Activated T-cell treated with anti-CD3 and anti-CD28 coated beads, Interleukin-2, amount 50 U/mL, for 72 hours (primary cell): ENCODE data around the gene PANK4. TPM values are rescaled to one million over a fixed set of nuclear protein-coding genes. Genes with fewer than 3 reads are reported as not detected.
A peak's percentile ranks its signal among the peaks of the same experiment; 100 is the strongest.

Source experiments
- ATAC-seq, 2 donors: fragments of 150-1000 bp; cut with Tn5 transposase; replicated peaks in 1 of 2; 2 replicates each; pipeline ENCODE4 v1.10.0; 2021; ENCODE audit warnings: moderate library complexity in 2 of 2, mild to moderate bottlenecking in 1 of 2
- DNase-seq, 2 donors: peaks; one replicate each; pipeline ENCODE4 v3.0.0; 2021 to 2022; ENCODE audit warnings: mixed read lengths in 1 of 2
- H3K27ac Mint-ChIP-seq: one replicate; pipeline ENCODE4 v1.8.0; 2022; ENCODE audit warnings: mild to moderate bottlenecking, moderate library complexity, mixed read lengths
- H3K27me3 Mint-ChIP-seq: one replicate; pipeline ENCODE4 v1.8.0; 2022; ENCODE audit warnings: low read depth, mixed read lengths
- H3K36me3 Mint-ChIP-seq, 2 donors: one replicate each; pipeline ENCODE4 v1.8.0; 2022; ENCODE audit warnings: mixed read lengths in 2 of 2, mild to moderate bottlenecking in 1 of 2; ENCODE audit not compliant: insufficient read depth in 2 of 2
- H3K4me1 Mint-ChIP-seq: one replicate; pipeline ENCODE4 v1.8.0; 2022; ENCODE audit warnings: low read depth, mixed read lengths
- H3K4me3 Mint-ChIP-seq, 2 donors: one replicate each; pipeline ENCODE4 v1.8.0; 2022; ENCODE audit warnings: mild to moderate bottlenecking in 2 of 2, mixed read lengths in 2 of 2, moderate library complexity in 2 of 2
- H3K9me3 Mint-ChIP-seq, 2 donors: one replicate each; pipeline ENCODE4 v1.8.0; 2022; ENCODE audit warnings: mixed read lengths in 2 of 2
- total RNA-seq, 2 donors: library from RNA; stranded (reverse); gene quantifications; one replicate each; pipeline ENCODE4 v1.2.3, GENCODE V29; 2022

The PANK4 gene
- total RNA-seq, 2 donors from 2014 or later = 44.6 to 49.7 TPM

DNA sequence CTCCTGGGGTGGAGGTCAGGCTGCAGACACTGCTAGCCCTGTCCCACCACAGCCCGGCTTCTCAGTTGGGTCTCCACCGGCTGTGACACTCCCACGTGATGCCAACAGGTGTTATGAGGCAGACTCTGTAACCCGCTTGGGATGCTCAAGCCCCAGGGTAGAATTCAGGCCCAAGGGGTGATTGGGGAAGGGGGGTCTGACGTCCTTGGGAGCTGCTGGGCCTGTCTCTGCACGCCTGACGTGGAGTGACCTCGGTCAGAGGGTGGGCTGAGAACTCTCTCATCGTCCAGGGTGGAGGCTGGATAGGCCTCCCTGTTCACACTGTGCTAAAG, 11.4 kb upstream of the PANK4 start:
- ATAC-seq = no peak
- Mint-ChIP-seq H3K27ac (no peak overlapping the region), H3K36me3 (no peaks in the 10 kb centered on the region), H3K4me1 (peaks cover 5% of the 10 kb centered on the region), H3K9me3 (no peaks in the 10 kb centered on the region), H3K27me3 (no peaks in the 10 kb centered on the region), H3K4me3 (no peak overlapping the region)
- no peak for DNase-seq

DNA sequence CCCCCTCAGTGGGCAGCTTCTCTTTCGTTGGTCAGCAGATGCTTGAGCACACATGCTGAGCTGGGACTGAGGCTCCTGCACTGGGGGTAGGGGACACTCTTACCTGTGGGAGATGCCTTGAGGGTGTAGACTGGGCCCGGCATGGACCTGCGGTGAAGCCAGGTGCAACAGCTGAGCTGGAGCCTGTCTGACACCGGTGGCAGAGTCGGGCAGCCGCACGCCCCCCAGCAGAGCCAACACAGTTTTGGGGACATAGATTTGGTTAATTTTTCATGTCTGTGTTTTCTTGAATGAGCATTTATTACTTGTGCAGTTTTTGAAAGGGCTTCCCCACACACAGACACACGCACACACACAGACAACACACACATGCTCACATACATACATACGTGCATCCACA, 9.6 kb upstream of the PANK4 start:
- no peaks in the 10 kb centered on the region for H3K27me3 Mint-ChIP-seq
- ATAC-seq (no peak), DNase-seq (no peak)
- peaks cover 1% of the 10 kb centered on the region for H3K4me1 Mint-ChIP-seq
- no peak overlapping the region for H3K4me3 Mint-ChIP-seq
- no peak overlapping the region for H3K27ac Mint-ChIP-seq
- no peaks in the 10 kb centered on the region for H3K36me3 Mint-ChIP-seq
- no peaks in the 10 kb centered on the region for H3K9me3 Mint-ChIP-seq

DNA sequence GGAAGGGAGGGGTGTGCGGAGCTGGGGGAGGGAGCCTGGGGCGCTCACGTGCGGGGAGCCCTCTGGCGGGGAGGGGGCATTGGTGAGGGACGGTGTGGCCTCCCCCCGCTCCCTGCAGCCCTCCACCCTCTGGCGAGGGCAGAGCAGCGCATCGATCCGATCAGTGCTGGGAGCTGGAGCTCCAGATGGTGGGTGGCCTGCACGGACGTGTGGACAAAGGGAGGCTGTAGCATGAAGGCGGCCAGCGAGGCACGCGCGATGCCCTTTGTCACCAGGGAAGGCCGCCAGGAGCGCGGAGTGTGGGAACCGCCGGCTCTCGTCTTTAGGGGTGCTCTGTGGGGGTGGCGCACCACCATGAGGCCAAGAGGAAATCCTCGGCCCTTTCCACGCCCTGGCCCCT, 9.1 kb upstream of the PANK4 start:
- no peaks in the 10 kb centered on the region for H3K4me1 Mint-ChIP-seq
- no peak for ATAC-seq
- H3K9me3 Mint-ChIP-seq = no peaks in the 10 kb centered on the region
- no peak overlapping the region for H3K4me3 Mint-ChIP-seq
- no peaks in the 10 kb centered on the region for H3K27me3 Mint-ChIP-seq
- H3K36me3 Mint-ChIP-seq = no peaks in the 10 kb centered on the region
- H3K27ac Mint-ChIP-seq = no peak overlapping the region
- DNase-seq = no peak

DNA sequence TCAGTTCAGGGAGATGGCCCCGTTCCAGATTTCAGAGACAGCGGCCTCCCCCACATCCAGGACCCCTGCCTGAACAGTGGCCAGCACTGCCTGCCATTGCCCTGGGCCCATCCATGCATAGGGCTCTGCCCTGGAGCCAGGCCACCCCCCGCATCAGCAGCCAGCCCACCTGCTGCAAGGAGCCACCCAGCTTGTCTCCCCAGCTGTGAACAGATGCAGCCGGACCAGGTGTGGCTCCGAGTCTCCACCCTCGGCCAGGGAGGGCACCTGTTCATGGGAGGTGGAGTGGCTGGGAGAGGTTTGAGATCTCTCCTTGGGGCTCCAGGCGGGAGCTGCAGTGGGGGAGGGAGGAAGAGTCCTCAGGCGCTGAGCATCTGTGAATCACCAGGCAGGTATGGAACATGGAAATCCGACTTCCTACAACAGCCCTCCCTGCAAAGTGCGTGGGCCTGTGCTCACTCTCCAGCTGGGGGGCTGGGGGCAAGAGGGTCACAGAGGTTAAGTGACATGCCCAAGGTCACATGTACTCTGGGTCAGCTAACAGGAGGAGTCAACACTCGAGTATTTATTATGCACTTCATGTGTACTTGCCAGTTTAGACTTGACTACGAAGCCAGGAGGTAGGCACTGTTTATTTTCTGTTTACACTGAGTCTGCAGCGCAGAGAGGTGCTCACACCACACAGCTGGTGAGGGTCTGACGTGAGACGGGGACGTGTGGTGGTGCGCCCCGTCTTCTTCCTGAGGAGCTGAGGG, 8.5 kb upstream of the PANK4 start:
- no peak overlapping the region for H3K27ac Mint-ChIP-seq
- no peaks in the 10 kb centered on the region for H3K4me1 Mint-ChIP-seq
- no peaks in the 10 kb centered on the region for H3K36me3 Mint-ChIP-seq
- no peaks in the 10 kb centered on the region for H3K27me3 Mint-ChIP-seq
- H3K9me3 Mint-ChIP-seq = no peaks in the 10 kb centered on the region
- no peak for ATAC-seq
- no peak overlapping the region for H3K4me3 Mint-ChIP-seq
- DNase-seq = no peak

DNA sequence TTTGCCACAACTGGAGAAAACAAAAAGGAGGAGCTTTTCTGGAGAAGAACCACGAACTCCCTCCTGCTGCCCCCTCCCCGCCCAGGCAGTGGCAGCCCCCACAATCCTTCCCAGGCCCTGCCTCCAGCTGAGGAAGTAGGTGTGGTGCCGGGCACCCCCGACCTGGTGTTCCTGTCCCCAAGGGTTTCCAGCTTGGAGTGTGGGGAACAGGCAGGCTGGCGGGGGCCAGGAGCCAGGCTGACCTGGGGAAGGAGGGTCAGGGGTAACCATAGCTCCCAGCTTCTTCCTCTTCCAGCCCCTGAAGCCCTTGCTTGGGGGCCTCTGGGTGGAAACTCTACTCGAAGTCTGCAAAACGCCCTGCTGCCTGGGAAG, 7.9 kb upstream of the PANK4 start:
- Mint-ChIP-seq H3K4me1 (no peaks in the 10 kb centered on the region), H3K27ac (no peak overlapping the region), H3K27me3 (no peaks in the 10 kb centered on the region), H3K36me3 (no peaks in the 10 kb centered on the region), H3K9me3 (no peaks in the 10 kb centered on the region), H3K4me3 (no peak overlapping the region)
- DNase-seq = no peak
- no peak for ATAC-seq

DNA sequence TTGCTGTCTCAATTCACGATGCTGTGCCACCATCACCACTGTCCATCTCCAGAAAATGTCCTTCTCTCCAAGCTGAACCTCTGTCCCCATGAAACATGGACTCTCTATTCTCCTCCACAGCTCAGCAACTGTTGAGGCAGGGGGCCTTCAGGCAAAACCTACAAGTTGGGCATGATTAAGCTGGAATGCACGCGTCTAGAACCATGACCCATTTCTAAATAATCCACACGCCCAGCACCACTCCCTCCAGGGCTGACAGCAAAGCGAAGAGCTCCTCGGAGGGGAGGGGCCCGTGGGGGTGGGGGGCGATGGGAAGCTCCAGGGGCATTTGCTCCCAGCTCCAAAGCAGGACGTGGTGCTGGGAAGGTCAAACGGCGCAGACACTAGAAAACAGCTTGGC, 7.0 kb upstream of the PANK4 start:
- ATAC-seq (no peak), DNase-seq (no peak)
- Mint-ChIP-seq H3K27me3 (no peaks in the 10 kb centered on the region), H3K4me1 (peaks cover 6% of the 10 kb centered on the region), H3K9me3 (no peaks in the 10 kb centered on the region), H3K4me3 (no peak overlapping the region), H3K27ac (no peak overlapping the region), H3K36me3 (no peaks in the 10 kb centered on the region)

DNA sequence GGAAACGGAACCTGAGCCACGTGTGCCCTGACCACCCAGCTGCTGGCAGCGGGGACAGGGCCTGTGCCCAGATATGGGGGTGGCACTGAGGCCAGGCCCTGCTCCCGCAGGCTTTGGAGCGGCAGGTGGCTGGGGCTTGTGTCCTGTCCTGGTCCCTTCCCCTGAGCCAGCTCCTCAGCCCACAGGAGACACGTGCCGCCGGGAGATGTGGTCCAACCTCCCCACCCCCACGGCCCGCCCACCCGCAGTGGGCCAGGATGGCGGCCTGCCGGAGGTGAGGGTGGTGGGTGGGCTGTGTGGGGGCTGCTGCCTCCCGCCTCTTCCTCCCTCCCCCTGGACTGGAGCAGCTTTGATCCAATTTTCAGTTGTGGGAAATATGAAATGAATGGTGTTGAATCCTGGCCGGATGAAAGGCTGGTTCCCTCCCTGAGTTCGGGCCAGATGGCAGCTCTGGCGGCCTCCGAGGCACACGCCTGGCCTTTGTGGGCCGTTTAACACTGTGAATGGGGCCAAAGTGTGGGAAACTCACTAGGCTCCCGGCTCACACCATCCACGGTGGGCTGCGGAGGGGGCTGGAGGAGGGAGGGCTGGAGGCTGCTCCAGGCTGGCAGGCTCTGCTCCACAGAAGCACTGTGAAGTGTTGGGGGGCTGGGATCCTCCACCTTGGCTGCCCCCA, 6.2 kb upstream of the PANK4 start:
- Mint-ChIP-seq H3K27ac (no peak overlapping the region), H3K27me3 (no peaks in the 10 kb centered on the region), H3K36me3 (no peaks in the 10 kb centered on the region), H3K4me3 (no peak overlapping the region), H3K4me1 (peaks cover 6% of the 10 kb centered on the region), H3K9me3 (no peaks in the 10 kb centered on the region)
- ATAC-seq (no peak), DNase-seq (no peak)

DNA sequence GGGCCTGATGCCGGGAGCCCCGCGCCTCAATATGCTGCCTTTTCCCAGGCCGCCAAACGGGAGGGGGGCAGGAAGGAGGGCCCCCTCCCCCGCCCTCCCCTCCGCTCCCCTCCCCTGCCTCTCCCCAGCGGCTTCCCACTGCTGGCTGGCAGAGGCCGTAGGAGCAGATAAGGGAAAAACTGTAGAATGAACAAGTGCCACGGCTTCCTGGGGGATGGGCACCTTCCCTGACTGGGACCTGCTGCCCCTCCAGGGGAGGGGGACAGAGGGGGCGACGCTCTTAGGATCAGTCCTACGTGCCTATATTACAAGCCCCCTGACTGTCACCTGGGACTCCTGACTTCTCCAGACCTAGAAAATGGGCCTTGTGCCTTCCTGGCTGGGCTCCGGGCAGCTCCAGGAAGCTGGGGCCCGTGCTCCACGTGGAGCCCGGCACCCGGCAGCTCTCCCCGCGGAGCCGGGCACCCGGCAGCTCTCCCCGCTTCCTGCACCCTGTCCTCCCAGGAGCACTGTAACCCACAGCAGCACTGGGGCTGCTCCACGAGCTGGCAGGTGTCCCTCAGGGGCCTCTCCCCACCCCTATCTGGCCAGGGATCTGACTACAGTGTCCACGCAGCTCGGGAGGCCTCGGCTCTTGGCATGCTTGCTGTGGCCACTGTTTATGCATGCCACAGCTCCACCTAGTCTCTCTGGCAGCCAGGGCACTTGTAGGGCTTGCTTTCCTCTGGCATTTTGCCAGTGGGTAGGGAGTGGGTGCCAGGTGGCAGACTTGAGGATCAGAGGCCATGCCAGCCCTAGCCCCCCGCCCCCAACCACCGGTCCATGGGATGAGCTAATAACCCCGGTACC, 4.3 kb upstream of the PANK4 start:
- H3K9me3 Mint-ChIP-seq = no peaks in the 10 kb centered on the region
- H3K27me3 Mint-ChIP-seq = no peaks in the 10 kb centered on the region
- no peak for ATAC-seq
- no peak for DNase-seq
- H3K27ac Mint-ChIP-seq = no peak overlapping the region
- H3K4me1 Mint-ChIP-seq = peaks cover 16% of the 10 kb centered on the region
- H3K4me3 Mint-ChIP-seq = peak overlapping the region; percentile 64 to 73
- H3K36me3 Mint-ChIP-seq = no peaks in the 10 kb centered on the region

DNA sequence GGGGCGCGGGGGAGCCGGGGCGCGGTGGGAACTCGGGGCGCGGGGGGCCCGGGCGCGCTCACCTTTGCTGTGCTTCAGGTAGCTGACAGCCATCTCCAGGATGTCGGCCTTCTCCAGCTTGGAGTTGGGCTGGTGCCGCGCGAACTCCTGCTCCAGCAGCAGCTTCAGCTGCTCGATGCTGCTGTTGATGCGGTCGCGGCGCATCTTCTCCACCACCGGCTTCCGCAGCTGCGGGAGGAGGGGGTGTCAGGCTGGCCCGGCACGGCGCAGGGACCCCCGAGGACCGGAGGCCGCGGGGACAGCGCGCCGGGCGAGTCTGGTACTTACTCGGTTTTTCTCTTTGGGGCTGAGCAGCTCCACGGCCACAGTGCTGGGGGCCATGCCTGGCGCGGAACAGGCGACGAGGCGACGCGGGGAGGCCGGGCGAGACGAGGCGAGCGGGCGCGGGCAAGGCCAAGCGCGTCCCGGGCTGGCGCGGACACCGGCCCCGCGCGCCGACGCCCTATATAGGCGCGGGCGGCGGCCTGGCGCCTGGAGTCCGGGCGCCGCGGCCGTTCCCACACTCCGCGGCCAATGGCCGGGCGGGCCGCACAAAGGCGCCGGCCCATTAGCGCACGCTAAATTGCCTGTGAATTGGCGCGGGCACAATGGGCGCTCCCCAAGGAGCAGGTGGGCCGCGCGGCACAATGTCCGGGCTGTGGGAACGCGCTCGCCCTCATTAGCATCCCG, 3.6 kb upstream of the PANK4 start, which contains the start of gene HES5:
HES5 (minus strand) TSS at position 480 of the 729 bp plus-strand sequence; CDS start at position 381, 99 bp downstream.
- no peaks in the 10 kb centered on the region for H3K27me3 Mint-ChIP-seq
- DNase-seq = no peak
- H3K4me1 Mint-ChIP-seq = peaks cover 20% of the 10 kb centered on the region
- H3K36me3 Mint-ChIP-seq = no peaks in the 10 kb centered on the region
- peak within 1 kb of the TSS; percentile 84 to 89 for H3K4me3 Mint-ChIP-seq
- no peaks in the 10 kb centered on the region for H3K9me3 Mint-ChIP-seq
- no peak for ATAC-seq
- peak within 1 kb of the TSS; percentile 77 for H3K27ac Mint-ChIP-seq

DNA sequence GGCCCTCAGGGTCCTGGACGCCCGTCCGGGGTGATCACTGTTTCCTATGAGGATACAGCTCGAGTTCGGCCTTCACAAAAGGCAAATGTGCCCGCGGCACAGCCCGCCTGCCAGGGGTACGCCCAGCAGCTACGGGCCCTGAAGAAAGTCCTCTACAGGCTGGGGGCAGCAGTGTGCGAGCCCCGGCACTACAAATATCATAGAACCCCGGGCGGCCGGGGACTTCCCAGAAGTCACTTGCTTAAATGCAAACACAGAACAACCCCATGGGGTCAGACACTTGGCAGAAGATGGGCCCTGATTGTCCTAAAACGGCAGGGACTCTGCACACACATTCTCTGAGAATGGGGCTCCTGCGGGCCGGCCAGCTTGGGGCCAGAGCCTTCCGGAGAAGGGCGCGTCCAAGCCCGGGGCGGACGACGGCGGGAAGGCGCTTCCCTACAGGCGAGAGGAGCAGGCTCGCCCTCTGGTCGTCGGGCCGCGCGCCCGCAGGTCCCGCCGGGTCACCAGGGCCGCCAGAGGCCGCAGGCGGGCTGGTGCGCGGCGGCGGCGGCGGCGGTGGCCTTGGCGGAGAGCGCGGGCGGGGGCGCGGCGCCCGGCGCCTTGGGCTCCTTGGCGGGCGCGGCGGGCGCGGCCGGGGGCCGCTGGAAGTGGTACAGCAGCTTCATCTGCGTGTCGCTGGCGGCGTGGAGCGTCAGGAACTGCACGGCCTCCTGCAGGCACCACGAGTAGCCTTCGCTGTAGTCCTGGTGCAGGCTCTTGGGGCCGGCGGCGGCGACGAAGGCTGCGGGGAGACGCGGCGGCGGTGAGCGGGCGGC, 2.8 kb upstream of the PANK4 start:
- DNase-seq (peak; percentile 67 to 68), ATAC-seq (peak; percentile 6 to 8)
- peak overlapping the region; percentile 77 for H3K27ac Mint-ChIP-seq
- H3K27me3 Mint-ChIP-seq = no peaks in the 10 kb centered on the region
- H3K4me1 Mint-ChIP-seq = peaks cover 27% of the 10 kb centered on the region
- H3K9me3 Mint-ChIP-seq = no peaks in the 10 kb centered on the region
- peak overlapping the region; percentile 84 to 89 for H3K4me3 Mint-ChIP-seq
- no peaks in the 10 kb centered on the region for H3K36me3 Mint-ChIP-seq

DNA sequence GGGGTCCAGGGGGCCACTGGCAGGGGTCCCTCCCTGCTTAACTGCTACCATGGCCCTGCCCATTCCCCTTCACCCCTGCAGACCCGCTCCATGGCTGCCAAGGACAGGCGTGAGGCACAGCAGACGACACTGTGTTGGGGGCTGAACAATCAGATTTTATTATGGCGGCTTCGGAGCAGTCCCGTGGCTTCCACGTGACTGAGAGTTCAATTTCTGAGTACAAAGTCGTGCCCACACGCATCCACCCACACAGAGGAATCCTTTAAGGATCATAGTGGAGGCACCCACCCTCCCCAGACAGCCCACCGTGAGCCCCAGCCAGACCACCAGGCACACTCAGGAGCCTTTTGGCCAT, 2.2 kb upstream of the PANK4 start:
- Mint-ChIP-seq H3K9me3 (no peaks in the 10 kb centered on the region), H3K36me3 (no peaks in the 10 kb centered on the region), H3K27me3 (no peaks in the 10 kb centered on the region), H3K27ac (no peak overlapping the region), H3K4me3 (peak overlapping the region; percentile 84 to 89), H3K4me1 (peaks cover 33% of the 10 kb centered on the region)
- no peak for DNase-seq
- no peak for ATAC-seq

DNA sequence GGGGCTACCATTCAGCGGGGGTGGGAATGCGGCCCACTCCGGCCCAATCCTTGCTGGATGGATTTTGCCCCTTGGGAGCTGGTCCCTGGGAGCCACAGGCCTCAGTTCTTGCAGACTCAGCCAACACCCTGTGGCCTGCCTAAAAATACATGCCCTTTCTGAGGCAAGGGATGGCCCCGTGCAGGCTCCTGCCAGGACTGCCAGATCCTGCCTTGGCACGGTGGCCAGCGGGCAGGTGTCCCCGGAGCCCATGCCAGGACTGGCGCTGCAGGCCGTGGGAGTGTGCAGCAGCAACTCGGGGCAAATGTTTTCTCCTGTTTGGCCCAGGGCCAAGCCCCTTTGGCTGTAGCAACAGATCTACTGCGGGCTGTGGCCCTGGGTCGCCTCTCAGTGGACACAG, 1.6 kb upstream of the PANK4 start:
- ATAC-seq = no peak
- Mint-ChIP-seq H3K36me3 (no peaks in the 10 kb centered on the region), H3K4me1 (peaks cover 39% of the 10 kb centered on the region), H3K4me3 (no peak overlapping the region), H3K9me3 (no peaks in the 10 kb centered on the region), H3K27me3 (no peaks in the 10 kb centered on the region), H3K27ac (no peak overlapping the region)
- no peak for DNase-seq
